ENCODE results near the gene NPIPA1.
"Not testable (repeated sequence)": the region's sequence is repeated elsewhere in the genome, so short reads cannot be mapped to it uniquely, and the experiment has no call there.

The NPIPA1 gene

DNA sequence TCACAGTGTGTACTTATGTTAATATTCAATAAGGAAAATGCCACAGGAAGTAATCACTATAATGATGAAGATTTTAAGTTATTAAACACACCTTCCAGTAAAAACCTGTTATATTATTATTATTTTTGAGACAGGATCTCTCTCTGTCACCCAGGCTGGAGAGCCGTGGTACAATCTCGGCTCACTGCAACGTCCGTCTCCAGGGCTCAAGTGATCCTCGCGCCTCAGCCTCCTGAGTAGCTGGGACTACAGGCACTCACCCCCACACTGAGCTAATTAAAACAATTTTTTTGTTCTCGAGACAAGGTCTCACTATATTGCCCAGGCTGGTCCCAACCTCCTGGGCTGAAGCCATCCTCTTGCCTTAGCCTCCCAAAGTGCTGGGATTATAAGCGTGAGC, 41.0 kb downstream of the NPIPA1 start:
- not testable (repeated sequence) for DNase-seq (ENCODE audit: low spot score)

DNA sequence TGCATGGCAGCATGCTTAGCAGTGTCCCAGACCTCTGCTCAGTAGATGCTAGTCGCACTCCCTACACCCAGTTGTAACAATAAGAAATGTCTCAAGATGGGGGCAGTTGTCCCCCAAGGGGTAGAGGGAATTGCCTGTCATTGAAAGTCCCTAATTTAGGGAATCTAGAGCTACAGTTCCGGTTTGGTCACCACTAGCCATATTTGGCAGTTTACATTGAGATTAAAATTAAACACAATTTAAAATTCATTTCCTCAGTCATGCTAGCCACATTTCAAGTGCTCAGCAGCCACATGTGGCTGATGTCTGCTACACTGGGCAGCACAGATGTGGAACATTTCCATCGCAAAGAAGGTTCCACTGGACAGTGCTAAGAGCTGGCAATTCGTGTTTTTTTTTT, 41.7 kb downstream of the NPIPA1 start:
- not testable (repeated sequence) for DNase-seq (ENCODE audit: low spot score)

DNA sequence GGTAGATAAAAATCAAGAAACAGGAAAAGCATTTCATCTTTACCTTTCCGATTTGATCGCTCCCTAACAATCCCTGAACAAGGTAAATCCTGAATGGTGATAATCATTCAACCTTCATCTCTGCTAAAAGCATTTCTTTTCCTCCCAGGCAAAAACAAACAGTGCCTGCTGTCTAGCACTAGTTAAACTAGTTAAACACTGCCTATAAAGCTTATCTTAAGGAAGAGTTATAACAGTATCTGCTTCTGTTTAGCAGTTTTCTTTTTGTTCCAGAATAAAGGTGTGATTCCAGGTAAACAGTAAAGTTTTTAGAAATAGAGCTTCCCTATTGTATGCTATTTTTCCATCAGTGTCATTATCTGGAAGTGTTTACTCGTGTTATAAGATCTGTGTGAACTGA, 44.0 kb downstream of the NPIPA1 start:
- not testable (repeated sequence) for DNase-seq (ENCODE audit: low spot score)

DNA sequence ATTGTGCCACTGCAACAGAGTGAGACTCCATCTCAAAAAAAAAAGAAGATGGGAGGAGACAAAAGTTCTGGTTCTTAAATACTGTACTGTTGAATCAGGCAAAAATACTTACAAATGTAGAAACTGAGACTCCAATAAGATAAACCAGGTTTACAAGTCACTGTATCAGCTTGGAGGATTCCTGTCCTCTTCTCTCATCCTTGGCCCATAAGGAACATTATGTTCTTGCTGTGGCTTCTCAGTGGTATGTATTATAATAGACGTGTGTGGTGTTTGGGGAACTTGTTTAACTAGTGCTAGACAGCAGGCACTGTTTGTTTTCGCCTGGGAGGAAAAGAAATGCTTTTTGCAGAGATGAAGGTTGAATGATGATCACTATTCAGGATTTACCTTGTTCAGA, 45.3 kb downstream of the NPIPA1 start:
- DNase-seq (ENCODE audit: low spot score): not testable (repeated sequence)

DNA sequence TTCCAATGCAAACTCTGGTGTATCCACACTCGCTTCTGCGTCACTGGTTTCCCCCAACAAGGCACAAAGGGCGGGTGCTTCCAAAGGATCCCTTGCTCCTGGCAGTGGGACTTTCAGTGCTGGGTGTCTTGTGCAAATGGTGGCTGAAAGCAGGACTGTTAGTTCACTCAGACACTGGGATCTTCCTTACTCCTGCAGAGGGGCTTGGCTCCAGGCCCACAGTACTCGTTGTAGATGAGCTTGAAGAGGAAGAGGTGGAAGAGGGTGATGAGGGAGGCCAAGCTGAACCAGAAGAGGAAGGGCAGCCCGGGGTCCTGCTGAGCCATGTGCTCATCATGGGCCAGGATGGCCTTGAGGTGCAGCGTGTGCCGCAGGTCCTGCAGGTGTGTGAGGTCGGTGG, 50.8 kb downstream of the NPIPA1 start:
- DNase-seq (ENCODE audit: low spot score): not testable (repeated sequence)

DNA sequence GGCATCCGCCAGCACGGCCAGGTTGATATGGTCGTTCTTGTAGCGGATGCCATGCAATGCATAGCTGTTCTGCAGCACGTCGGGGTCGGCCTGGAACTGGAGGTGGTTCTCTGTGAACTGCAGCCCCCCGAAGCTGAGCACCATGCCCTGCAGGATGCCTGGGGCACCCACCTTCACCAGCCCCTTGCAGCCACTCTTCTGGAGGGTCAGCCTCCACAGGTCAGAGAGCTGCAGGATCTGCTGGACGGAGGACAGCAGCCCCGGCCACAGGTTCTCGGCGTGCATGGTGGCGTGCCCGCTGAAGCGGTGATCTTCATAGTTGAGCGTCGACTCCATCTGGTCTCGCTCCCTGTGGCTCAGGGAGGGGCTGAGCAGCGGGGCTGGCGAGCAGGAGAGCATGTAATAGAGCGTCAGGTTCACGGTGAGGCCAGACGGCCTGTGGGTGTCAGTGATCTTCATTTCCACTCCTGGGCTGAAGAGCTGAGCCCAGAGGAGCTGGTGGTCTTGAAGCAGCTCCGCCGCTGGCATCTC, 51.5 kb downstream of the NPIPA1 start:
- not testable (repeated sequence) for DNase-seq (ENCODE audit: low spot score)

DNA sequence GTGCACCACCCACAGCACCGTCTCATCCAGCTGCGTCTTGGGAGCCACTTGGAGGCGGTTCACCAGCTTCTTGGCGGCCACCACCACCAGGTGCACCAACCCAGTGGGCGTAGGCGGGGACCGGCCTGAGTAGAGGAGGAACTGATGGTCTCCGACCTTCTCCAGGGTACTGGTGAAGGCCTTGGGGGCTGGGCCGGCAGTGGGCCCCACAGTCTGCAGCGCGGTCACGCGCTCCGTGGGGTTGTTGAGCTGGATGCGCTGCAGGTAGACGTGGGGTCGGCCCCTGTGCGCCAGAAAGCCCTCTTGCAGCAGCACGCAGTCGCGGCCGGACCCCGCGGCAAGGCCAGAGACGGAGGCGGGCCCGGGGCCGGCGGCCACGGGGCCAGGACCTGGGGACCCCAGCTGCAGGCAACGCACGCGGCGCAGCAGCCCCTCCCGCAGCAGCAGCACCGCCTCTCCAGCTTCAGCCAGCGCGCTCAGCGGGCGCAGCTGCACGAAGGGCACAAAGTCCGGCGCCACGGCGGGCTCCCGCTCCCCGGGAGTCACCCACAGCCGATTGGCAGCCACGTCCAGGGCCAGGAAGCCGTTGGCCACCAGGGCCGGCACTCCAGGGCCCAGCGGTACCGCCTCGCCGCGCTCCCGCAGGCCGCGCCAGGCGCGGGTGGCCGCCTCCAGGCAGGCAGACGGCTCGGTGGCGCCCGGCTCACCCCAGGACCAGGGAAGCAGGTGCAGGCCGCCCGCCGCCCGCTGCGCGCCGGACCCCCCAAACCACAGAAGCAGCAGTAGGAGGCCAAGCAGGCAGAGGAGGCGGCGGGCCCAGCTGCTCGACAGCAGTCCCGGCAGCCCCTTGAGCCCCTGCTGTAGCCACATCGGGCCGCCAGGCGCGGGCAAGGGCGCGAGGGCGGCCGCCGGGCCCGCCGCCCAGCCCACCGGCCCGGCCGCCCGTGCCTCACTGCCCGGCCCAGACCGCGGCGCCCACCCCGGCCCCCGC, 52.3 kb downstream of the NPIPA1 start:
- not testable (repeated sequence) for DNase-seq (ENCODE audit: low spot score)

DNA sequence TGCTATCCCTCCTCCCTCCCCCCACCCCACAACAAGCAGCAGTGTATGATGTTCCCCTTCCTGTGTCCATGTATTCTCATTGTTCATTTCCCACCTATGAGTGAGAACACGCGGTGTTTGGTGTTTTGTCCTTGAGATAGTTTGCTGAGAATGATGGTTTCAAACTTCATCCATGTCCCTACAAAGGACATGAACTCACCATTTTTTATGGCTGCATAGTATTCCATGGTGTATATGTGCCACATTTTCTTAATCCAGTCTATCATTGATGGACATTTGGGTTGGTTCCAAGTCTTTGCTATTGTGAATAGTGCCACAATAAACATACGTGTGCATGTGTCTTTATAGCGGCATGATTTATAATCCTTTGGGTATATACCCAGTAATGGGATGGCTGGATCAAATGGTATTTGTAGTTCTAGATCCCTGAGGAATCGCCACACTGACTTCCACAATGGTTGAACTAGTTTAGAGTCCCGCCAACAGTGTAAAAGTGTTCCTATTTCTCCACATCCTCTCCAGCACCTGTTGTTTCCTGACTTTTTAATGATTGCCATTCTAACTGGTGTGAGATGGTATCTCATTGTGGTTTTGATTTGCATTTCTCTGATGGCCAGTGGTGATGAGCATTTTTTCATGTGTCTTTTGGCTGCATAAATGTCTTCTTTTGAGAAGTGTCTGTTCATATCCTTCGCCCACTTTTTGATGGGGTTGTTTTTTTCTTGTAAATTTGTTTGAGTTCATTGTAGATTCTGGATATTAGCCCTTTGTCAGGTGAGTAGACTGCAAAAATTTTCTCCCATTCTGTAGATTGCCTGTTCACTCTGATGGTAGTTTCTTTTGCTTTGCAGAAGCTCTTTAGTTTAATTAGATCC, 56.3 kb downstream of the NPIPA1 start:
- not testable (repeated sequence) for DNase-seq (ENCODE audit: low spot score)

DNA sequence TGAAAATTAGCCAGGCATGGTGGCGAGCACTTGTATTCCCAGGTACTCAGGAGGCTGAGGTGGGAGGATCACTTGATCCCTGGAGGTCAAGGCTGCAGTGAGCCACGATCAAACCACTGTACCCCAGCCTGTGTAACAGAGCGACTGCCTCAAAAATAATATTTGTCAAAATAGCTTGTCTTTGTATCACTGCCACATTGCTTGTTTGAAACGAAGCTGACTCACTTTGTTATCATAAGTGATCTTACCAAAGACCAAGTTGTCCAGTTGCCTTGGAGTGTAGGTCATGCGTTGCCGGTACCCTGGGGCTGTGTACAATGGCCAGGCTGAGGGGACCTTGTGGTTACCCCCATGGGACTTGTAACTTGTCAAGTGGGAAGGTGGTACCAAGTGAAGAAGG, 59.5 kb downstream of the NPIPA1 start:
- DNase-seq (ENCODE audit: low spot score): not testable (repeated sequence)

DNA sequence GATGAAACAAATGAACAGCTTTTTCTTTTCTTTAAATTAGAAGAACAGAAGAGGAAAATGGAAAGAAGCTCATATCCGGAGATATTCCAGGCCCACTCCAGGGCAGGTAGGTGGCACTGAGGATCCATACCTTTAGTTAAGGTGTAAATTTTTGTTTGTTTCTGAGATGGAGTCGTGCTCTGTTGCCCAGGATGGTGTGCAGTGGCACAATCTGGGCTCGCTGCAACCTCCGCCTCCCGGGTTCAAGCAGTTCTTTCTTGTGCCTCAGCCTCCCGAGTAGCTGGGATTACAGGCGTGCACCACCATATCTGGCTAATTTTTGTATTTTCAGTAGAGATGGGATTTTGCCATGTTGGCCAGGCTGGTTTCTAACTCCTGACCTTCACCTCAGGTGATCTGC, 61.1 kb downstream of the NPIPA1 start:
- DNase-seq (ENCODE audit: low spot score): not testable (repeated sequence)

DNA sequence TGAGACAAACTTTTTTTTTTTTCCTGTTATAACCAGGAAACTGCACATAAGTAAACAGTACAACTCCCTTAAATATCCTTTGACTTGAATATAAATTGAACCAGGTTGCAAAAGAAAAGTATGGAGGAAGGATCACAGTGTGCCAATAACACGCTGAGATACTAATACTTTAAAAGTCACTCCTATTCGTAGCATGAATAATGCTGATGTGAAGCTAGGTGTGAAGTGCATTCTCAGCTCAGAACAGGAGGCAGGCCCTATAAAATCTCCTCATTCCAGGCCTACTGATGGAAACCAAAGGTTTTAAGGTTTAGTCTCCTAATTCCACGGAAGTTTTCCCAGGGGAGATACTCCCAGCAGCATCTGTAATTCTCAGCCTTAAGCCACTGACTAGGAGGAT, 62.6 kb downstream of the NPIPA1 start:
- DNase-seq (ENCODE audit: low spot score): not testable (repeated sequence)
